Lower leg skin (tissue), 3 donors: Measurements from ENCODE around the gene CSF1R.

Experiments used
- CTCF ChIP-seq, 3 donors: fragments of 450-650 bp; IDR thresholded peaks; one replicate each; pipeline ENCODE4 v1.5.1; 2016; ENCODE audit warnings: antibody characterized with exemption in 3 of 3, mild to moderate bottlenecking in 3 of 3, moderate library complexity in 2 of 3
- POLR2A ChIP-seq, 2 donors: fragments of 450-650 bp; IDR thresholded peaks; one replicate each; pipeline ENCODE4 v1.6.1; 2016 to 2017; ENCODE audit warnings: antibody characterized with exemption in 2 of 2, mild to moderate bottlenecking in 1 of 2, moderate library complexity in 1 of 2

GRCh38 chr5:150105928-150106615, 19.7 kb upstream of the CSF1R start:
- no peak for TF ChIP-seq CTCF (IDR thresholded peaks at IDR 0.05)
- TF ChIP-seq POLR2A (IDR thresholded peaks at IDR 0.05) = no peak
